Esophagus squamous epithelium (tissue), 5 donors: ENCODE measurements around the gene MIER3. TPM values are rescaled to one million over a fixed set of nuclear protein-coding genes. Genes with fewer than 3 reads are reported as not detected.
"Not testable (repeated sequence)": the region's sequence is repeated elsewhere in the genome, so short reads cannot be mapped to it uniquely, and the experiment has no call there.

Experiments
- DNase-seq: peaks from one replicate; lab custom pipeline; 2025; lab: John Stamatoyannopoulos, UW
- H3K27ac ChIP-seq, 4 donors: fragments of 200-600 bp; sonication (generic); one replicate each; pipeline ENCODE4 v1.5.1; 2016 to 2019; ENCODE audit warnings: mild to moderate bottlenecking in 1 of 4
- H3K27me3 ChIP-seq, 4 donors: fragments of 200-600 bp; sonication (generic); 1 replicate in 3 of 4; 2 replicates in 1 of 4; pipeline versions ENCODE4 v1.5.1 to v1.6.0; 2017 to 2021; ENCODE audit warnings: antibody characterized with exemption in 1 of 4
- H3K36me3 ChIP-seq, 3 donors: fragments of 200-600 bp; sonication (generic); one replicate each; pipeline ENCODE4 v1.5.1; 2016 to 2019
- H3K4me1 ChIP-seq, 3 donors: fragments of 200-600 bp; sonication (generic); one replicate each; pipeline ENCODE4 v1.5.1; 2017 to 2019
- H3K4me3 ChIP-seq, 4 donors: fragments of 200-600 bp; sonication (generic); 1 replicate in 3 of 4; 2 replicates in 1 of 4; pipeline ENCODE4 v1.5.1; 2016 to 2019; ENCODE audit warnings: mild to moderate bottlenecking in 2 of 4, moderate library complexity in 1 of 4
- H3K9me3 ChIP-seq, 3 donors: fragments of 200-600 bp; sonication (generic); one replicate each; pipeline ENCODE4 v1.5.1; 2016 to 2019
- CTCF ChIP-seq, 6 experiments: fragments of 450-650 bp in 4 of 6; fragments of 200-600 bp in 2 of 6; sonication (generic) in 2 of 6; IDR thresholded peaks; one replicate each; pipeline ENCODE4 v1.5.1; 2016 to 2019; ENCODE audit warnings: antibody characterized with exemption in 6 of 6, mild to moderate bottlenecking in 4 of 6, moderate library complexity in 4 of 6
- POLR2A ChIP-seq, 4 donors: fragments of 450-650 bp; IDR thresholded peaks; one replicate each; pipeline ENCODE4 v1.6.1; 2017; ENCODE audit warnings: antibody characterized with exemption in 4 of 4, mild to moderate bottlenecking in 4 of 4, moderate library complexity in 3 of 4
- WGBS, 2 donors: methylation state at CpG; one replicate each; pipeline ENCODE4 v1.1.5; 2018; 5-methylcytosine and 5-hydroxymethylcytosine counted together
- intact Hi-C: fragments of 100-400 bp; cut with DNase I; formaldehyde crosslinking; loops from one replicate; pipeline ENCODE4 v1.15.0; 2022
- total RNA-seq, 4 donors: library from RNA; depleted of rRNA; stranded (reverse); fragments of >200 nt; gene quantifications; one replicate each; pipeline ENCODE4 v1.1.0, GENCODE V29; 2016
- donor health status: DM: yes; HTN: yes; CAD: no.

The MIER3 gene
- total RNA-seq, 4 donors from 2014 or later, result 13.0 to 26.1 (median 25.5) TPM

GRCh38 chr5:56981548-56982315 is 29.8 kb upstream of the MIER3 start:
- no peaks in the 10 kb centered on the region for H3K4me1 ChIP-seq
- no peaks in the 10 kb centered on the region for H3K27me3 ChIP-seq
- DNase-seq, result no peak
- 67 to 71% methylated on average over 4 of the region's 4 CpGs for WGBS, 2 donors
- no peaks in the 10 kb centered on the region for H3K9me3 ChIP-seq
- intact Hi-C loops, result no loop called here
- no peak for TF ChIP-seq CTCF (IDR thresholded peaks at IDR 0.05)
- no peak for TF ChIP-seq POLR2A (IDR thresholded peaks at IDR 0.05)
- H3K27ac ChIP-seq, result no peak overlapping the region
- no peak overlapping the region for H3K4me3 ChIP-seq
- no peaks in the 10 kb centered on the region for H3K36me3 ChIP-seq

- Histone ChIP-seq H3K36me3 (no peaks in the 10 kb centered on the region), H3K9me3 (no peaks in the 10 kb centered on the region), H3K27me3 (no peaks in the 10 kb centered on the region), H3K27ac (no peak overlapping the region), H3K4me3 (no peak overlapping the region), H3K4me1 (no peaks in the 10 kb centered on the region)
- TF ChIP-seq POLR2A (IDR thresholded peaks at IDR 0.05), result no peak
- TF ChIP-seq CTCF (IDR thresholded peaks at IDR 0.05), result no peak
- intact Hi-C loops, result no loop called here
- 85 to 92% methylated on average over 8 to 12 of the region's 13 CpGs for WGBS, 2 donors
- no peak for DNase-seq
Measured at GRCh38 chr5:56979968-56980367, 28.0 kb upstream of the MIER3 start.

- H3K36me3 ChIP-seq, H3K27ac ChIP-seq, H3K27me3 ChIP-seq, H3K9me3 ChIP-seq, DNase-seq, H3K4me3 ChIP-seq, H3K4me1 ChIP-seq, intact Hi-C loops: not testable (repeated sequence)
- 84% methylated on average over 3 of the region's 5 CpGs; no CpG with 5 or more reads in 1 of the 2 donors for WGBS, 2 donors
Measured at GRCh38 chr5:56979526-56979925, 27.6 kb upstream of the MIER3 start.

- WGBS, 2 donors, result 35 to 61% methylated on average over 2 of the region's 2 CpGs
- Histone ChIP-seq H3K4me3 (no peak overlapping the region), H3K4me1 (no peaks in the 10 kb centered on the region), H3K36me3 (no peaks in the 10 kb centered on the region), H3K27me3 (no peaks in the 10 kb centered on the region), H3K27ac (no peak overlapping the region), H3K9me3 (no peaks in the 10 kb centered on the region)
- TF ChIP-seq POLR2A (IDR thresholded peaks at IDR 0.05) (no peak), CTCF (IDR thresholded peaks at IDR 0.05) (no peak)
- no peak for DNase-seq
- intact Hi-C loops, result no loop called here
Measured at GRCh38 chr5:56977822-56978221, 25.9 kb upstream of the MIER3 start.

- no peaks in the 10 kb centered on the region for H3K4me1 ChIP-seq
- 85 to 98% methylated on average over 3 of the region's 3 CpGs for WGBS, 2 donors
- H3K27ac ChIP-seq, result no peak overlapping the region
- H3K9me3 ChIP-seq, result no peaks in the 10 kb centered on the region
- intact Hi-C loops, result no loop called here
- no peak for DNase-seq
- H3K36me3 ChIP-seq, result no peaks in the 10 kb centered on the region
- no peak for TF ChIP-seq POLR2A (IDR thresholded peaks at IDR 0.05)
- TF ChIP-seq CTCF (IDR thresholded peaks at IDR 0.05), result no peak
- H3K27me3 ChIP-seq, result peaks cover 0 to 4% (median 0%) of the 10 kb centered on the region in 4 donors
- H3K4me3 ChIP-seq, result no peak overlapping the region
Measured at GRCh38 chr5:56977021-56977420, 25.1 kb upstream of the MIER3 start.
